Activated CD4-positive, alpha-beta T cell treated with anti-CD3 and anti-CD28 coated beads, Interleukin-2, amount 50 U/mL, for 48 hours (primary cell): Measurements from ENCODE around the gene PXDC1.

Experiments used
- DNase-seq, 2 experiments: peaks; one replicate each; pipeline ENCODE4 v3.0.0-alpha.2; 2020

Gene PXDC1

DNA sequence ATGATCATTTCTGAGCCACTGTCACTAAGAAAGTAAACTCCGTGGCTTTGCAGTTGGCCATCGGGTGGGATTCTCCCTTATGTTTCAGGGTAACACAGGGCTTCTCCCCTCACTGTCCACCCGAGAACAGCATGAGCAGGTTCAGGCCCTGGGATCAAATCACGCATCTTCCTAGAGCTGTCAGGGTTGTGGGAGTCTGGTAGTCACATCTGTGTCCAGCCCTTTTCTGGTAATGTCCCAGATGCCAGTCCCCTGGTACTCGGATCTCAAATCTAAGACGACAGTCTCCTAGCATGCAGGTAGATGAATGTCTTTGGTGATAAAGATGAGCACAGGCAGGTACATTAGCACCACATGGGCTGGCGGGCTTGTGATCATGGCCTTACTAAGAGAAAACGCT is 4.8 kb downstream of the PXDC1 start:
- DNase-seq, result no peak

GRCh38 chr6:3746119-3746691 is 5.3 kb downstream of the PXDC1 start:
- no peak for DNase-seq

DNA sequence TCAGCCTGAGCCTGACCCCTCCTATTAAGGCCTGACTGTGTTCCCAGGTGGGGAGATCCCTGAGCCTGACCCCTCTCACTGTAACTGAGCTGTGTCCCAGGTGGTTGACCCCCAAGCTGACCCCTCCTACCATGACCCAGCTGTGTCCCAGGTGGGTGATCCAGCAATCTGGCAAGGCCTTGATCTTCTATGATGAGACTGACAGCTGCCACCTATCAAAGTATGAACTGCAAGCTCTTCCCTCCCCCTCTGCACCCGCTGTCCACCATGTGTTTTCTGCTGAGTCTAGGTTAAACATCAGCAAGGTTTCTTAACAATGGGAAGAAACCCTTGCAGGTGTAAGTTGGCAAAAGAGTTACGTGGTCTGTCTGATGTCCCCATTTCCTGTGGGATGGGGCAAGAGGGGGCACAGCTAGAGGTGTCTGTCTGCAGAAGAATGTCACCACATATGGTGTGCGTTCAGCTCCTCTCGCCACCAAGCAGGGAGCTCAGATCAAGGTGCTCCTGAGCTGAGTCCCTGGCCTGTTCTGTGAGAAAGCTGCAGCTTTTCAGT is 5.9 kb downstream of the PXDC1 start:
- DNase-seq, result no peak

GRCh38 chr6:3744901-3745470 is 6.5 kb downstream of the PXDC1 start:
- DNase-seq, result no peak

GRCh38 chr6:3744211-3744900 is 7.2 kb downstream of the PXDC1 start:
- DNase-seq, result no peak

GRCh38 chr6:3743541-3743940 is 8.0 kb downstream of the PXDC1 start:
- DNase-seq, result no peak

DNA sequence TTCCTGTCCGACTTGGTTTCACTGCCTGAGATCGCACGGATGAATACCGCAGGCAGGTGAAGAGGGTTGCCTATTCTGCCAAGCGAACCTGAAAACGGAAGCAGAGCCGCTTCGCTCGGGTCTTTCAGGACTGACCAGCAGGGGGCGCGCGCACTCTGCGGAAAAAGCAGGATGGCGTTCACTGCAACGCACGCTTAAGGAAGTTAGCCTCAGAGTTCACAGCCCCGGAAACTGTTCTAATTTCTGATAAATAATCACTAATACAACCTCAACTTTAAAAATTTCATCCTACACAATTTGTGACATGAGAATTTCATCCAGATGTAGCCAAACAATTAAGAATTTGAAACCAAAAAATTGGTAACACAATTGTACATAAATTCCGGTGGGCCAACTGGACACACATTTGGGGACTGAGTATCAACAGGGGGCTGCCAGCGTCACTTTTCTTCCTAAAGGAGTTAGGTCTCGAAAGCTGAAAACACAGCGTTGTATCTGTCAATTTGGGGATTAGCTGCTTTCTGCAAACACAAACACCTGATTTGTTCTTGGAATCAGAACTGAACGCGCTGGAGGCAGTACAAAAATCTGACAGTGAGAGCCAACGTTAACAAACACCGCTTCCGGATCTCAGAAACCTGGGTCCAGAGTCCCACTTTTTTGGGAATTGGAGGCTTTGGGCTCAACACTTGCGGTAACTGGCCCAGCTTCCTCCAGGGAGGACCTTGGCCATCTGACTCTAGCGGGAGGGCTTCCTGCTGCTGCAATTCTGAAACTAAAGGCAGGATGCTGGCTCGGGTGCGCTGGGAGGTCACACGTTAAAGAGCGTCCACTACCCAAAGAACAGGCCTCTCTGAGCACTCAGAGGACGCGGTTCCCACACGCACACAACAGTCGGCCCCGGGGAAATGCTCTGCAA is 8.8 kb downstream of the PXDC1 start:
- DNase-seq, result peak; percentile 91 to 93

DNA sequence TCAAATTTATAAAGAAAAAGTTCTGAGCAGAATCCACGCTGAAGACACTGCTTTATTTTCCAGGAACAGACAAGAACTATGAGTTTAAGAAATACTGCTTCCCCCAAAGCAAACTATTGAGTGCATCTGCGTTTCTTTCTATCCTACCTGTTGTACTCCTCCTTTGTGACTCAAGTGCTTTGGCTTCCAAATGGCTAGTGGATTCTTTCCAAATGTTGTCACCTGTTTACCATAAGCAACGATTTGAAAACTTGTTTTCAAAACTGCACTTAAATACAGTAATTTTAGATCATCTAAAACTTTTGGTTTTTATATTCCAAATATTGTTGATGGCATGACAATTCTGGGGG is 9.5 kb downstream of the PXDC1 start:
- no peak for DNase-seq

- no peak for DNase-seq
These were observed 10.0 kb downstream of the PXDC1 start for GRCh38 chr6:3741477-3741871.

GRCh38 chr6:3740551-3741476 is 10.7 kb downstream of the PXDC1 start:
- no peak for DNase-seq

- DNase-seq, result no peak
These were observed 12.1 kb downstream of the PXDC1 start for GRCh38 chr6:3739311-3739897.

DNA sequence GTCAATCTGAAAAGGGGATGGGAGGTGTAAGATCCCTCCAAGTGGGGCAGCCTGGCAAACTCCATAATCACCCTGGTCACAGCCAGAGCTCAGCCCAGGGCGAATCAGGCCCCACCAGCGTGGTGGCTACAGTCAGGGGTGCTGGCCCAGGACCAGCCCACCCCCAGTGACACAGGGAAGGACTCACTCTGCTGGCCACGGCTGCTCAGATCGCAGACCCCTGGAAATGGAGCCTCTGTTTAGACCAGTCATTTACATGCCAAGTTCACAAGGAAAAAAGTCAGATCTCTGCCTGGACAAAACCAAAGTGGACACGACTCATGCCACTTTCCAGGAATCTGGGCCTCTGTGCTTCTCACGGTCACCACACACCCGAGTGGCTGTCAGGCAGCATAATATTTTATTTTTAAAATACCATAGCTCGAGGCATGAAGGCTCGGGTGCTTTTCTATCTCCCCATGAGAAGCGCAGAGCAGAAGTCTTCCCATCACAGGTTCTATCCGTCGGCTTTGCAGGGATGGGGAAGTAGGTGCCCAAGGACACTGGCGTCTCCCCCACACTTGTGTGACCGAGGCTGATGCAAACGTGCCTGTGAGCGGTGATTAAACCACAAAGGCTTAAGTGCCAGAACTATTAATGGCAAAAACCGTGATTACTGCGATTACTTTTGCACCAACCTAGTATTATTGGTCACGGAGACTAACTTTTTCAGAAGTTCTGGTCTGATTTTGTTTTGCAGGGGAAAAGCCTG is 13.0 kb downstream of the PXDC1 start:
- DNase-seq, result no peak

GRCh38 chr6:3737831-3738210 is 13.7 kb downstream of the PXDC1 start:
- DNase-seq, result no peak

- DNase-seq, result no peak
These were observed 14.2 kb downstream of the PXDC1 start for GRCh38 chr6:3737149-3737830.

- DNase-seq, result no peak
These were observed 16.4 kb downstream of the PXDC1 start for GRCh38 chr6:3735029-3735605.

GRCh38 chr6:3734023-3734422 is 17.5 kb downstream of the PXDC1 start:
- DNase-seq, result no peak

DNA sequence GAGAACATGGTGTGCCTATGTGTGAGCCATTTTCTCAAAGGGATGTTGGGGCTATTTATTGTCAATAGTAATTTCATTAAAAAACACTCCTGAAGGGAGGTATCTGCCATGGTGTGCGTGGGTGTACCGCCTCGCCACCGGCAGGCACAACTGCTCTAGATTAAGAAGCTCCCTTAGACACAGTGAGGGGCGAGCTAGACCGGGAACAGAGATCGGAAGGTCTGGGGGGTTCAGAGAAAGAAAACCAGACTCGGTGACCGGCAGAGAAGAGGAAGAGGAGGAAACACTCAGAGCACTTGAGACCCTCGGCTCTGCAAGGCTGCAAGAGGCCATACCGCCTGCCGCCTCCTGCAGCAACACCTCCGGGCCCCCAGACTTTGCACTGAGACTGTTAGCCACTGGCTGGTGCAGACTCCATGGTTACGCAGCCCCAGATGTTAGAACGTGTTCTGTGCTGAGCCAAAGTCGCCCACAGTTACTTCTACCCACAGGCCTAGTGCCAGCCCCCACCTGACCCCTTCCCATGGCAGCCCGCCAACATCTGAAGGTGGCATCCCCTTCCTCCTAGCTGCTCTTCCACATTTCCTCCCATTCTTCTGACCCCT is 18.1 kb downstream of the PXDC1 start:
- no peak for DNase-seq

- DNase-seq, result peak; percentile 65 to 73
These were observed 19.0 kb downstream of the PXDC1 start for GRCh38 chr6:3732345-3733141.

DNA sequence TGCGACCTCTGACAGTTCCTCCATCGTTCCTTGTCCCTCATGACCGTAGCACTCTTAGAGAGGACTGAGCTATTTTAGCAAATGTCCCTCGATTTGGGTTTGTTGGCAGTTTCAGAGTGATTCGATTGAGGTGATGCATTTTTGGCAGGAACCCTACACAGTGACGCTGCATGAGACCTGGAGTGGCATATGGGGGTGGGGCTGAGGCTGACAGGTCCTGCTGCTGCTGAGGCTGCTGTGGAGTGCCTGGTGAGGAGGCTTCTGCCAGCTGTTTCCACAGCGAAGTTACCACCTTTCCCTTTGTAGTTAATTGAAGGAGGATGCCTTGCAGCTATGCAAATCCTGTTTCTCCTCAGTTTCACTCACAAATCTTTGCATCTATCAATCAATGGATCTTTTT is 19.8 kb downstream of the PXDC1 start:
- DNase-seq, result no peak
